ENCODE measurements around the gene FUZ. TPM values are rescaled to one million over a fixed set of nuclear protein-coding genes. Genes with fewer than 3 reads are reported as not detected.
A peak's percentile ranks its signal among the peaks of the same experiment; 100 is the strongest.

FUZ gene
- total and polyA plus RNA-seq, 2 of the 8 experiments (the other 6 are each of a cell fraction or from before 2014, with no cell fraction given), result 28.4 to 33.9 TPM

DNA sequence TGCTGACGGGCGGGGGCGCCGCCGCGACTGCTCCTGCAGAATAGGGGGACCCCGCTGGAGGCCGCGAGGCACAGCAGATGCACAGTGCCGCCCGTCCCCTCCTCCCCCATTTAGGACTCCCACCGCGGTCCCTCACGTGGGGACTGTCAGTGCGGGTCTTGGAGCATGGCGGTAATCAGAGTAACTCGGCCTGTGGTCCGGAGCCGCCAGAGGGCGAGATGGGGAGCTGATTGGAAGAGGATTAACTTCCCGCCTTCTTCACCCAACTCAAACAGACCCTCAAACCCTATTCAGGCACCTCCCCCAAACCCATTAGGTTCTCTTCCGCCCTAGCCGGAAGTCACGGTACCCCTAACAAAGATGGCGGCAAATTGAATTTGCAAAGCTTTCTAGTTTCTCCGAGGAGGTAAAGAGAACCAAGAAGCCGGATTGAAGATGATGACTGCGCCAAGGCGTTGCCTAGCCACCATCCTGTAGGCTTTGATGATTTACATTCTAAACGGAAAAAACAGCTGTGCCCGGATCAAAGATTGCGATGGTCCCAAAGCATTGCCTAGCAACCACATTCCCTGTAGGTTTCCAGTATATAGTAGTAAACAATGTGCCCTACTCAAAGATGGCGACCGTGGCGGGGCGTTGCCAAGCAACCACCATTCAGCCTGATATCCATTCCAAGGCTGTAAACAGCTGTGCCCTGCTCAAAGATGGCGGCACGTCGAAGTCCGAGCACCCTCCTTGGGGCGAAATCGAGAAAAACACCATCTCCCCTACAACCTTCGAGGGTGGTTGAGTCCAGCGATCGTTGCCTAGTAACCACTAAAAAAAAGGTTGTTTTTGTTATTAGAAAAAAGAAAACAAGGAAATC is at the start of gene FUZ (continued):
- TF ChIP-seq POU5F1 (IDR thresholded peaks at IDR 0.05; ENCODE audit: low read depth, low read length) (no peak), FOSL1 (IDR thresholded peaks at IDR 0.05; ENCODE audit: insufficient read depth, low read depth, low read length) (no peak), JUN (IDR thresholded peaks at IDR 0.05; ENCODE audit: low read depth, low read length) (no peak), ASH2L (IDR thresholded peaks at IDR 0.05; ENCODE audit: low read length) (peak; percentile 91), SIRT6 (IDR thresholded peaks at IDR 0.05; ENCODE audit: low read length) (no peak), SIX5 (IDR thresholded peaks at IDR 0.05; ENCODE audit: low read depth, low read length) (peak; percentile 65), TEAD4 (IDR thresholded peaks at IDR 0.05; ENCODE audit: low read depth, low read length) (peak; percentile 81), POLR2A (IDR thresholded peaks at IDR 0.05; ENCODE audit: control extremely low read depth in 1 of 2, low read depth in 2 of 2, low read length in 2 of 2) (peak in 1 of 2 experiments; percentile 70; a peak in 2 of 3 replicates), JUND (IDR thresholded peaks at IDR 0.05; ENCODE audit: low read length) (peak; percentile 82), CEBPB (IDR thresholded peaks at IDR 0.05; ENCODE audit: low read depth, low read length) (no peak), TCF12 (IDR thresholded peaks at IDR 0.05; ENCODE audit: low read depth, low read length) (peak; percentile 67; the same call in 1 of the 2 replicates), USF2 (IDR thresholded peaks at IDR 0.05; ENCODE audit: low read length) (peak; percentile 47; the same call in 1 of the 2 replicates), MAX (IDR thresholded peaks at IDR 0.05) (peak; percentile 86), SRF (IDR thresholded peaks at IDR 0.05; ENCODE audit: low read depth, low read length) (0 out of 2 replicates have a peak, but pooled peaks have one; percentile 16), EGR1 (IDR thresholded peaks at IDR 0.05; ENCODE audit: borderline replicate concordance, low read depth, low read length) (no peak), YY1 (IDR thresholded peaks at IDR 0.05; ENCODE audit: low read depth, low read length) (peak; percentile 99), SP4 (IDR thresholded peaks at IDR 0.05; ENCODE audit: low read length) (peak; percentile 90; the same call in 1 of the 2 replicates), EZH2 (IDR thresholded peaks at IDR 0.05; ENCODE audit: low read depth, low read length, severe bottlenecking) (no peak), SP1 (IDR thresholded peaks at IDR 0.05; ENCODE audit: low read depth, low read length) (peak; percentile 82), SAP30 (IDR thresholded peaks at IDR 0.05; ENCODE audit: insufficient read depth, insufficient replicate concordance, low read length) (peak; percentile 71), SUZ12 (IDR thresholded peaks at IDR 0.05; ENCODE audit: low read length) (no peak), TAF7 (optimal IDR thresholded peaks at IDR 0.05; ENCODE audit: borderline replicate concordance, low read depth, low read length) (peak; percentile 58), BCL11A (IDR thresholded peaks at IDR 0.05; ENCODE audit: low read depth in 2 of 2, low read length in 2 of 2) (no peak), PHF8 (conservative IDR thresholded peaks at IDR 0.05; ENCODE audit: low read depth, low read length) (peak; percentile 61)

Data from H1 (cell line).